Suprapubic skin (tissue), 4 donors: ENCODE results near the gene ADAMTS2. TPM values are rescaled to one million over a fixed set of nuclear protein-coding genes. Genes with fewer than 3 reads are reported as not detected.

ENCODE experiments used
- DNase-seq, 2 donors: peaks; one replicate each; pipeline ENCODE4 v3.0.0-alpha.2; 2019; ENCODE audit warnings: low spot score in 2 of 2
- H3K27ac ChIP-seq: fragments of 200-600 bp; sonication (generic); one replicate; pipeline ENCODE4 v1.5.1; 2019
- H3K27me3 ChIP-seq: fragments of 200-600 bp; sonication (generic); one replicate; pipeline ENCODE4 v1.5.1; 2019
- H3K36me3 ChIP-seq: fragments of 200-600 bp; sonication (generic); one replicate; pipeline ENCODE4 v1.5.1; 2019
- H3K4me1 ChIP-seq: fragments of 200-600 bp; sonication (generic); one replicate; pipeline ENCODE4 v1.5.1; 2019
- H3K4me3 ChIP-seq: fragments of 200-600 bp; sonication (generic); one replicate; pipeline ENCODE4 v1.5.1; 2019; ENCODE audit warnings: mild to moderate bottlenecking
- H3K9me3 ChIP-seq: fragments of 200-600 bp; sonication (generic); one replicate; pipeline ENCODE4 v1.5.1; 2019
- CTCF ChIP-seq, 2 donors: fragments of 200-600 bp in 1 of 2; fragments of 450-650 bp in 1 of 2; sonication (generic) in 1 of 2; IDR thresholded peaks; one replicate each; pipeline ENCODE4 v1.5.1; 2016 to 2019; ENCODE audit warnings: antibody characterized with exemption in 2 of 2, mild to moderate bottlenecking in 1 of 2, moderate library complexity in 1 of 2
- EP300 ChIP-seq: sonication (generic); formaldehyde crosslinking; IDR thresholded peaks from one replicate; pipeline ENCODE4 v1.6.1; 2017; ENCODE audit warnings: antibody characterized with exemption
- POLR2A ChIP-seq, 2 donors: fragments of 450-650 bp; IDR thresholded peaks; one replicate each; pipeline ENCODE4 v1.6.1; 2017; ENCODE audit warnings: antibody characterized with exemption in 2 of 2, mild to moderate bottlenecking in 2 of 2, moderate library complexity in 2 of 2
- POLR2AphosphoS5 ChIP-seq, 3 donors: sonication (generic); formaldehyde crosslinking; IDR thresholded peaks; one replicate each; pipeline ENCODE4 v1.6.1; 2017; ENCODE audit warnings: antibody characterized with exemption in 3 of 3
- WGBS: methylation state at CpG from one replicate; pipeline ENCODE4 v1.1.5; 2018; 5-methylcytosine and 5-hydroxymethylcytosine counted together
- total RNA-seq, 4 donors: library from RNA; depleted of rRNA; stranded (reverse); fragments of >200 nt; gene quantifications; one replicate each; pipeline ENCODE4 v1.1.0, GENCODE V29; 2016

The ADAMTS2 gene
- total RNA-seq, 4 donors from 2014 or later: 3.1 to 5.5 (median 4.3) TPM

GRCh38 chr5:179211068-179211467 is 134.2 kb downstream of the ADAMTS2 start:
- WGBS: 100% methylated on average over 3 of the region's 3 CpGs
- H3K9me3 ChIP-seq: no peaks in the 10 kb centered on the region
- no peaks in the 10 kb centered on the region for H3K36me3 ChIP-seq
- no peaks in the 10 kb centered on the region for H3K27me3 ChIP-seq
- no peak for DNase-seq
- TF ChIP-seq POLR2AphosphoS5 (IDR thresholded peaks at IDR 0.05): no peak
- TF ChIP-seq EP300: no peak
- TF ChIP-seq POLR2A (IDR thresholded peaks at IDR 0.05): no peak
- no peak for TF ChIP-seq CTCF (IDR thresholded peaks at IDR 0.05)
- no peaks in the 10 kb centered on the region for H3K4me1 ChIP-seq
- no peak overlapping the region for H3K27ac ChIP-seq
- H3K4me3 ChIP-seq: no peak overlapping the region

DNA sequence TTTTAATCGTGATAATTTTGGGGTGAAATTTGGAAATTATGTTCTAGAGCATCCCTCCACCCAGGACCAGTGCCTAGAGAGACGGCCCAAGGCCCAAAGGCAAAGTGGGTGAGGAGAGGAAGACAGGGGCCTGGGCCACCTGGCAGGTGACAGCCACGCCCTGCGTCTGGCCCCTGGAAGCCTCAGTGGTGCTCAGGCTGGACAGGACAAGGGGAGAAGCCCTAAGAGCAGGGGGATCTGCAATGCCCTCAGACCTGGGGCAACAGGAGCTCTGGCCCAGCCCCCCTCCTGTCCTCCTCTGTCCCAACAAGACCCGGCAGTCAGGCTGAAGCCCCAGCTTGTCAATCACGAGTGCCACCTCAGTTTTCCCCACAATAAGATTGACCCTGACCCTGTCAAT is 134.8 kb downstream of the ADAMTS2 start:
- TF ChIP-seq POLR2A (IDR thresholded peaks at IDR 0.05) (no peak), EP300 (no peak), POLR2AphosphoS5 (IDR thresholded peaks at IDR 0.05) (no peak)
- DNase-seq: no peak
- H3K27me3 ChIP-seq: no peaks in the 10 kb centered on the region
- no peaks in the 10 kb centered on the region for H3K4me1 ChIP-seq
- 93% methylated on average over 4 of the region's 6 CpGs for WGBS
- H3K4me3 ChIP-seq: no peak overlapping the region
- H3K27ac ChIP-seq: no peak overlapping the region
- no peaks in the 10 kb centered on the region for H3K36me3 ChIP-seq
- no peaks in the 10 kb centered on the region for H3K9me3 ChIP-seq

DNA sequence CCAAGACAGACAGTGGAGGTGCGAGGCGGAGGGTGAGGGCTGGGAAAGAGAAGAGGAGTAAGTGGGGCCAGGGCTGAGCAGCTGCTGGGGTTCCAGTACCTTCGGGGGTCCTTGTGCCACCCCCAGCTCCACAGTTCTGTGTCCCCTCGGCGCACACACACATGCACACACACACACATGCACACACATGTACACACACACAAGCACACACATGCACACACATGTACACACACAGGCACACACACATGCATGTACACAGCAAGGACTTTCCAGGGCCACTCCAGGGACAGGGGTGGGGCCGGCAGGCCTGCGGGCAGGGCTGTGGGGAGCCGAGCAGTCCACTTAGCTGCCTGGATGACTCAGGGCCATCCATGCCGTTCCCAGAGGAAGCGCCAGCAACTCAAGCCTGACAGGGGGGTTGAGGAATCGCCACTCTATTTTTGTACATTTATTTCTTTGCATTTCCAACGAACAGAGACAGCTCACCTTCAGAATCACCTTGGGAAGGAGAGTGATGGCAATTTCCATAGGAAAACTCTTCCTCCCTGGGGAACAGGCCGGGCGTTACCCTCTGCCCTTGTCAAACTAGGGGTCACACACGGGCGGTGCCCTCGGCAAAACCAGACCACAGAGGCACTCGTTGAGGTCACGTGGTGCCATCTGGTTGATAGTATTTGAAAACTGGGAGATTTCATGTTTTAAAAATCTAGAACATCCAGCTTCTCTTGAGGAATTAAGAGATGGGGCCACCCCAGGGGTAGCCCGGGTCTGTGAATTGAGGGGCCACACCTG is 135.7 kb downstream of the ADAMTS2 start:
- Histone ChIP-seq H3K4me1 (no peaks in the 10 kb centered on the region), H3K36me3 (no peaks in the 10 kb centered on the region)
- 73% methylated on average over 15 of the region's 20 CpGs for WGBS

GRCh38 chr5:179208706-179209358 is 136.4 kb downstream of the ADAMTS2 start:
- Histone ChIP-seq H3K36me3 (no peaks in the 10 kb centered on the region), H3K4me3 (no peak overlapping the region), H3K4me1 (no peaks in the 10 kb centered on the region), H3K9me3 (no peaks in the 10 kb centered on the region), H3K27ac (no peak overlapping the region), H3K27me3 (no peaks in the 10 kb centered on the region)
- WGBS: 87% methylated on average over 13 of the region's 18 CpGs
- no peak for TF ChIP-seq CTCF (IDR thresholded peaks at IDR 0.05)
- no peak for TF ChIP-seq EP300
- no peak for TF ChIP-seq POLR2A (IDR thresholded peaks at IDR 0.05)
- TF ChIP-seq POLR2AphosphoS5 (IDR thresholded peaks at IDR 0.05): no peak
- no peak for DNase-seq

More for the DNA sequence above, 135.7 kb downstream of the ADAMTS2 start:
- TF ChIP-seq CTCF (IDR thresholded peaks at IDR 0.05) (no peak), POLR2AphosphoS5 (IDR thresholded peaks at IDR 0.05) (no peak), POLR2A (IDR thresholded peaks at IDR 0.05) (no peak), EP300 (no peak)
- Histone ChIP-seq H3K27ac (no peak overlapping the region), H3K4me3 (no peak overlapping the region), H3K9me3 (no peaks in the 10 kb centered on the region), H3K27me3 (no peaks in the 10 kb centered on the region)
- DNase-seq: no peak

DNA sequence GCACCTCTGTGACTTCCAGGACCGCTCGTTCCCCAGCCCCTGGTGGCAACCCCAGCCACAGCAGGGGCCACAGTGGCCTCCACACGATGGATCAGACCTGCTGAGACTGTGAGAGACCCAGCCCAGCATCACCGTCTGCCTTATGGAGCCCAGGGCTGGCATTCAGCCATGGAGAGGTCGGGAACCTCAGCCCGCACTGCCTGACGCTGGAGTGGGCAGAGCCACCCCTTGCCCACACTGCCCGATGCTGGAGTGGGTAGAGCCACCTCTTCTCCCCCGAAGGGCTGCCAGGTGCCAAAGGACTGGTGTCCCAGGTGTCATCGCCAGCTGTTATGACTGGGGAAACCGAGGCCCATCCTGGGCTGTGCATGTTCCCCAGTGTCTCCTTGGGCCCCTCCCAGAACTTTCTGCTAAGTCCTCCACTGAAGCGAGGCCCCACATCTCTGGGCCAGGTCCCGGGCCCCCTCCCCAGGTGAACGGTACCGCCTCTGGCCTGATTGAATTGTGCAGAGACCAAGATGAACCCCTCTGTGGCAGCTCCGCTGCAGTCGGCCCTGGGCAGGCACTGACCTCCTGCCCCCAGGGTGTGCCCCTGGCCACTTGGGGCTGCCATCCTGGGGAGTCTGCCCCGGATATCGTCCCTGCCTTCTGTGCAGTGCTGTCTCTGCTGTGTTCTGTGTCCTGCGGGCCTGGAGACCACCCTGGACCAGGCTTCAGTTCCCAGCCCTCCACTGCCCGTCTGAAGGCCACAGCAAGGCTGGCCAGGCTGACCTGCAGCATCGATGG is 137.1 kb downstream of the ADAMTS2 start:
- WGBS: 82% methylated on average over 18 of the region's 22 CpGs
- Histone ChIP-seq H3K4me1 (no peaks in the 10 kb centered on the region), H3K27me3 (peaks cover 2% of the 10 kb centered on the region), H3K36me3 (no peaks in the 10 kb centered on the region), H3K27ac (no peak overlapping the region), H3K9me3 (no peaks in the 10 kb centered on the region), H3K4me3 (no peak overlapping the region)
- TF ChIP-seq POLR2A (IDR thresholded peaks at IDR 0.05) (no peak), CTCF (IDR thresholded peaks at IDR 0.05) (no peak), EP300 (no peak), POLR2AphosphoS5 (IDR thresholded peaks at IDR 0.05) (no peak)
- no peak for DNase-seq
